Measurements from ENCODE around the gene TAF5L. TPM values are rescaled to one million over a fixed set of nuclear protein-coding genes. Genes with fewer than 3 reads are reported as not detected.

Gene TAF5L
- total and polyA plus RNA-seq, 10 of the 15 experiments (the other 5 are each of a cell fraction or from before 2014, with no cell fraction given), result 1.1 to 26.2 (median 19.1) TPM

GRCh38 chr1:229664133-229664689 lies 38.3 kb upstream of the TAF5L start (continued):
- TF ChIP-seq IRF4 (IDR thresholded peaks at IDR 0.05; ENCODE audit: low read depth, low read length), result peak; percentile 36; the same call in 1 of the 2 replicates
- peak; percentile 44; the same call in 1 of the 2 replicates for TF ChIP-seq RUNX3 (IDR thresholded peaks at IDR 0.05; ENCODE audit: low read length)
- TF ChIP-seq EED (IDR thresholded peaks at IDR 0.05; ENCODE audit: low read depth), result peak; percentile 30; the same call in 1 of the 2 replicates

DNA sequence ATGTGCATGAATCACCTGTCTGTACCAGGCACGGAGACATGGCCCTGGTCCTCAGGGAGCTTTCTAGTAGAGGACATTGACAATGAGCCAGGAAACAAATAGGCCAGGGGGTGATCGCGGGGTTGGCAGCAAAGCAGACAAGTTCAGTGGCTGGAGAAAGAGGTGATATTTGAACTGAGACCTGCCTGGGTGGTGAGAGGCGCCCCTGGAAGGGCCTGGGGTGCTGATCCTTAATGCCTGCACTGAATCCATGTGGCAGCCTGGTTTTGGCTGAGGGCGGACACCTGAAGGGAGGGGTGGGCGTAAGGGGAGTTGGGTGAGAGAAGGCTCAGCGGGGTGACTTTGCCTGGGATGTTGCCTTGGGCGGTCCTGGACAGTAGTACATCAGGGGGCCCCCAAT lies 36.0 kb upstream of the TAF5L start:
- H4K20me1 ChIP-seq (ENCODE audit: control insufficient read depth, insufficient read depth), result no peaks in the 10 kb centered on the region
- H3K4me1 ChIP-seq (ENCODE audit: control insufficient read depth, insufficient read depth, low read length), result peaks cover 15% of the 10 kb centered on the region
- H3K27me3 ChIP-seq (replicated peaks in 1 of 2; ENCODE audit: control insufficient read depth in 2 of 2, insufficient read depth in 2 of 2, low read length in 1 of 2), result no peaks in the 10 kb centered on the region
- DNase-seq (ENCODE audit: low read depth, low spot score) (no peak), FAIRE-seq (no peak), ATAC-seq (no peak)
- TF ChIP-seq CHD4 (IDR thresholded peaks at IDR 0.05), result no peak
- no peak for TF ChIP-seq KDM1A (IDR thresholded peaks at IDR 0.05; ENCODE audit: borderline replicate concordance)
- TF ChIP-seq PAX8 (IDR thresholded peaks at IDR 0.05), result no peak
- RAD21 ChIA-PET (ENCODE audit: unreplicated experiment), result interaction anchor here (1.1 to 2.0 kb wide), 10 partner anchors 40 to 981 kb away, joined by 3 to 17 read pairs (median 4); no protein-coding TSS in a partner anchor
- H3K36me3 ChIP-seq (ENCODE audit: control insufficient read depth in 2 of 2, insufficient read depth in 2 of 2, low read length in 1 of 2), result peaks cover 11% of the 10 kb centered on the region in 2 experiments; a peak in 3 of 4 replicates
- intact Hi-C loops (cut with micrococcal nuclease; ENCODE audit: unreplicated experiment), result loop anchor here (1.0 to 10.0 kb wide), 4 partner anchors 183 to 648 kb away; partner anchors contain the start of gene GALNT2
- H3K79me2 ChIP-seq (ENCODE audit: control insufficient read depth, insufficient read depth, low read length), result no peaks in the 10 kb centered on the region
- no peak overlapping the region for H3K9ac ChIP-seq (ENCODE audit: control insufficient read depth, insufficient read depth, low read length)
- WGBS (ENCODE audit: insufficient coverage, insufficient replicate concordance, low lambda C conversion rate, missing lambda C conversion rate), result 91% methylated on average over 8 of the region's 8 CpGs
- no peak overlapping the region for H3K4me2 ChIP-seq (ENCODE audit: control insufficient read depth, insufficient read depth)
- H3K4me3 ChIP-seq, result no peak overlapping the region
- SMC1A ChIA-PET (ENCODE audit: uncharacterized antibody, unreplicated experiment), result interaction anchor here (0.6 to 2.3 kb wide), 17 partner anchors 10 to 653 kb away, joined by 3 to 16 read pairs (median 4); no protein-coding TSS in a partner anchor
- POLR2A ChIA-PET, result no interaction called here
- no peak overlapping the region for H3K27ac ChIP-seq (ENCODE audit: control insufficient read depth, insufficient read depth)
- BruUV-seq (replicated peaks), result no TSS peak
- no peak overlapping the region for H2AFZ ChIP-seq (ENCODE audit: control insufficient read depth, low read depth, low read length)
- in situ Hi-C loops (cut with MboI), result loop anchor here (5.0 kb wide), 1 partner anchor 650 kb away; no protein-coding TSS in a partner anchor
- CTCF ChIA-PET, result interaction anchor here (0.6 to 3.4 kb wide), 25 partner anchors 9 to 662 kb away, joined by 3 to 37 read pairs (median 4); partner anchors contain the start of gene ABCB10
- no peaks in the 10 kb centered on the region; the same call in 2 of the 3 replicates for H3K9me3 ChIP-seq (replicated peaks; ENCODE audit: control insufficient read depth, insufficient read depth, low read length)

Measured in GM12878 (cell line).